ENCODE data around the gene GNG2.

GRCh38 chr14:51872396-51872795, 12.0 kb downstream of the GNG2 start:
- TF ChIP-seq CTCF (IDR thresholded peaks at IDR 0.05) (no peak), POLR2AphosphoS5 (IDR thresholded peaks at IDR 0.05; ENCODE audit: low read depth, low read length) (no peak), TCF7L2 (IDR thresholded peaks at IDR 0.05; ENCODE audit: low read depth, low read length) (no peak), SIN3A (IDR thresholded peaks at IDR 0.05; ENCODE audit: borderline replicate concordance, insufficient read depth, low read depth, low read length) (no peak)
- TF ChIP-seq, protein P1, sequence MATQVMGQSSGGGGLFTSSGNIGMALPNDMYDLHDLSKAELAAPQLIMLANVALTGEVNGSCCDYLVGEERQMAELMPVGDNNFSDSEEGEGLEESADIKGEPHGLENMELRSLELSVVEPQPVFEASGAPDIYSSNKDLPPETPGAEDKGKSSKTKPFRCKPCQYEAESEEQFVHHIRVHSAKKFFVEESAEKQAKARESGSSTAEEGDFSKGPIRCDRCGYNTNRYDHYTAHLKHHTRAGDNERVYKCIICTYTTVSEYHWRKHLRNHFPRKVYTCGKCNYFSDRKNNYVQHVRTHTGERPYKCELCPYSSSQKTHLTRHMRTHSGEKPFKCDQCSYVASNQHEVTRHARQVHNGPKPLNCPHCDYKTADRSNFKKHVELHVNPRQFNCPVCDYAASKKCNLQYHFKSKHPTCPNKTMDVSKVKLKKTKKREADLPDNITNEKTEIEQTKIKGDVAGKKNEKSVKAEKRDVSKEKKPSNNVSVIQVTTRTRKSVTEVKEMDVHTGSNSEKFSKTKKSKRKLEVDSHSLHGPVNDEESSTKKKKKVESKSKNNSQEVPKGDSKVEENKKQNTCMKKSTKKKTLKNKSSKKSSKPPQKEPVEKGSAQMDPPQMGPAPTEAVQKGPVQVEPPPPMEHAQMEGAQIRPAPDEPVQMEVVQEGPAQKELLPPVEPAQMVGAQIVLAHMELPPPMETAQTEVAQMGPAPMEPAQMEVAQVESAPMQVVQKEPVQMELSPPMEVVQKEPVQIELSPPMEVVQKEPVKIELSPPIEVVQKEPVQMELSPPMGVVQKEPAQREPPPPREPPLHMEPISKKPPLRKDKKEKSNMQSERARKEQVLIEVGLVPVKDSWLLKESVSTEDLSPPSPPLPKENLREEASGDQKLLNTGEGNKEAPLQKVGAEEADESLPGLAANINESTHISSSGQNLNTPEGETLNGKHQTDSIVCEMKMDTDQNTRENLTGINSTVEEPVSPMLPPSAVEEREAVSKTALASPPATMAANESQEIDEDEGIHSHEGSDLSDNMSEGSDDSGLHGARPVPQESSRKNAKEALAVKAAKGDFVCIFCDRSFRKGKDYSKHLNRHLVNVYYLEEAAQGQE (IDR thresholded peaks at IDR 0.05; ENCODE audit: insufficient read depth in 1 of 2, low read depth in 2 of 2, low read length in 1 of 2), result no peak

All from Panc1 (cell line).